Glutamatergic neuron (in vitro differentiated cells): ENCODE measurements around the gene IRF1. TPM values are rescaled to one million over a fixed set of nuclear protein-coding genes. Genes with fewer than 3 reads are reported as not detected.
"Not testable (repeated sequence)": the region's sequence is repeated elsewhere in the genome, so short reads cannot be mapped to it uniquely, and the experiment has no call there.

Source experiments
- DNase-seq: peaks from one replicate; pipeline ENCODE4 v3.0.0; 2022
- H3K27ac Mint-ChIP-seq: one replicate; pipeline ENCODE4 v1.8.0; 2020; ENCODE audit warnings: mild to moderate bottlenecking, mixed read lengths, inconsistent platforms; ENCODE audit not compliant: unreplicated experiment
- H3K27me3 Mint-ChIP-seq: one replicate; pipeline ENCODE4 v1.8.0; 2020; ENCODE audit warnings: mild to moderate bottlenecking, moderate library complexity, mixed read lengths, inconsistent platforms; ENCODE audit not compliant: unreplicated experiment
- H3K36me3 Mint-ChIP-seq: one replicate; pipeline ENCODE4 v1.8.0; 2020; ENCODE audit warnings: mild to moderate bottlenecking, mixed read lengths, inconsistent platforms; ENCODE audit not compliant: unreplicated experiment
- H3K4me1 Mint-ChIP-seq: one replicate; pipeline ENCODE4 v1.8.0; 2020; ENCODE audit warnings: mild to moderate bottlenecking, low read depth, mixed read lengths, inconsistent platforms; ENCODE audit not compliant: unreplicated experiment
- H3K4me3 Mint-ChIP-seq: one replicate; pipeline ENCODE4 v1.8.0; 2020; ENCODE audit warnings: mild to moderate bottlenecking, mixed read lengths, inconsistent platforms; ENCODE audit not compliant: unreplicated experiment
- H3K9me3 Mint-ChIP-seq: one replicate; pipeline ENCODE4 v1.8.0; 2020; ENCODE audit warnings: mild to moderate bottlenecking, moderate library complexity, mixed read lengths, inconsistent platforms; ENCODE audit not compliant: unreplicated experiment
- CTCF ChIP-seq: fragments of 200-600 bp; sonication (generic); IDR thresholded peaks from one replicate; pipeline ENCODE4 v1.5.0; 2021; ENCODE audit not compliant: partially characterized antibody, unreplicated experiment
- total RNA-seq: library from RNA; stranded (reverse); fragmentation: NEBNext Ultra II Directional; extraction: Animal tissue kit (Norgen Biotek cat#: 25700); gene quantifications from one replicate; pipeline ENCODE4 v1.2.1, GENCODE V29; 2021; ENCODE audit not compliant: unreplicated experiment

Gene IRF1
- total RNA-seq, 1 donor from 2014 or later, result 2.8 TPM

GRCh38 chr5:132438917-132439316 lies 51.7 kb downstream of the IRF1 start:
- Mint-ChIP-seq H3K27me3 (peaks cover 3% of the 10 kb centered on the region), H3K36me3 (no peaks in the 10 kb centered on the region), H3K9me3 (no peaks in the 10 kb centered on the region), H3K4me1 (no peaks in the 10 kb centered on the region), H3K27ac (no peak overlapping the region), H3K4me3 (no peak overlapping the region)
- DNase-seq, result no peak
- TF ChIP-seq CTCF, result no peak

GRCh38 chr5:132438267-132438645 lies 52.3 kb downstream of the IRF1 start:
- H3K36me3 Mint-ChIP-seq, H3K9me3 Mint-ChIP-seq, H3K27ac Mint-ChIP-seq, H3K4me1 Mint-ChIP-seq, H3K27me3 Mint-ChIP-seq, H3K4me3 Mint-ChIP-seq, DNase-seq: not testable (repeated sequence)

- Mint-ChIP-seq H3K36me3 (no peaks in the 10 kb centered on the region), H3K27ac (no peak overlapping the region), H3K9me3 (no peaks in the 10 kb centered on the region), H3K27me3 (peaks cover 3% of the 10 kb centered on the region), H3K4me3 (no peak overlapping the region), H3K4me1 (no peaks in the 10 kb centered on the region)
- DNase-seq, result no peak
- TF ChIP-seq CTCF, result no peak
Measured at GRCh38 chr5:132437604-132438266, 52.8 kb downstream of the IRF1 start.

- H3K4me1 Mint-ChIP-seq, result no peaks in the 10 kb centered on the region
- TF ChIP-seq CTCF, result no peak
- H3K27ac Mint-ChIP-seq, result no peak overlapping the region
- DNase-seq, result no peak
- no peaks in the 10 kb centered on the region for H3K9me3 Mint-ChIP-seq
- H3K27me3 Mint-ChIP-seq, result no peaks in the 10 kb centered on the region
- H3K36me3 Mint-ChIP-seq, result no peaks in the 10 kb centered on the region
- no peak overlapping the region for H3K4me3 Mint-ChIP-seq
Measured at GRCh38 chr5:132436936-132437335, 53.6 kb downstream of the IRF1 start.

- no peaks in the 10 kb centered on the region for H3K9me3 Mint-ChIP-seq
- H3K27ac Mint-ChIP-seq, result no peak overlapping the region
- H3K4me1 Mint-ChIP-seq, result no peaks in the 10 kb centered on the region
- no peaks in the 10 kb centered on the region for H3K27me3 Mint-ChIP-seq
- no peak for TF ChIP-seq CTCF
- H3K4me3 Mint-ChIP-seq, result no peak overlapping the region
- no peak for DNase-seq
- H3K36me3 Mint-ChIP-seq, result no peaks in the 10 kb centered on the region
Measured at GRCh38 chr5:132435886-132436285, 54.7 kb downstream of the IRF1 start.

- no peaks in the 10 kb centered on the region for H3K27me3 Mint-ChIP-seq
- no peak for TF ChIP-seq CTCF
- H3K4me3 Mint-ChIP-seq, result no peak overlapping the region
- no peak overlapping the region for H3K27ac Mint-ChIP-seq
- H3K4me1 Mint-ChIP-seq, result no peaks in the 10 kb centered on the region
- H3K36me3 Mint-ChIP-seq, result no peaks in the 10 kb centered on the region
- no peak for DNase-seq
- no peaks in the 10 kb centered on the region for H3K9me3 Mint-ChIP-seq
Measured at GRCh38 chr5:132435447-132435846, 55.1 kb downstream of the IRF1 start.
